Upper lobe of left lung (tissue), 4 donors: Measurements from ENCODE around the gene C4orf50.

ENCODE experiments used
- CTCF ChIP-seq, 6 experiments: fragments of 450-650 bp in 4 of 6; fragments of 200-600 bp in 2 of 6; sonication (generic) in 2 of 6; IDR thresholded peaks; one replicate each; pipeline ENCODE4 v1.5.1; 2016 to 2019; ENCODE audit warnings: antibody characterized with exemption in 6 of 6
- EP300 ChIP-seq, 4 donors: sonication (generic); formaldehyde crosslinking; IDR thresholded peaks; one replicate each; pipeline ENCODE4 v1.5.1; 2017; ENCODE audit warnings: antibody characterized with exemption in 4 of 4, control low read depth in 2 of 4
- POLR2A ChIP-seq, 4 donors: fragments of 450-650 bp; IDR thresholded peaks; one replicate each; pipeline ENCODE4 v1.5.1; 2016 to 2017; ENCODE audit warnings: antibody characterized with exemption in 4 of 4, mild to moderate bottlenecking in 2 of 4
- POLR2AphosphoS5 ChIP-seq, 2 donors: sonication (generic); formaldehyde crosslinking; IDR thresholded peaks; one replicate each; pipeline ENCODE4 v1.5.1; 2017; ENCODE audit warnings: antibody characterized with exemption in 2 of 2

- TF ChIP-seq CTCF (IDR thresholded peaks at IDR 0.05) (no peak), EP300 (IDR thresholded peaks at IDR 0.05) (no peak), POLR2A (IDR thresholded peaks at IDR 0.05) (no peak), POLR2AphosphoS5 (IDR thresholded peaks at IDR 0.05) (no peak)
These were observed 150.4 kb downstream of the C4orf50 start for GRCh38 chr4:5867866-5868265.
